Breast epithelium (tissue), 4 donors: Measurements from ENCODE around the gene LRRIQ1. TPM values are rescaled to one million over a fixed set of nuclear protein-coding genes. Genes with fewer than 3 reads are reported as not detected.
"Not testable (repeated sequence)": the region's sequence is repeated elsewhere in the genome, so short reads cannot be mapped to it uniquely, and the experiment has no call there.

Experiments used
- DNase-seq, 2 donors: peaks; one replicate each; pipeline ENCODE4 v3.0.0-alpha.2; 2019; ENCODE audit warnings: low spot score in 2 of 2
- H3K27ac ChIP-seq, 2 donors: fragments of 200-600 bp; sonication (generic) in 1 of 2; one replicate each; pipeline ENCODE4 v1.5.1; 2016 to 2019; ENCODE audit warnings: mild to moderate bottlenecking in 1 of 2
- H3K27me3 ChIP-seq, 2 donors: fragments of 200-600 bp; sonication (generic) in 1 of 2; one replicate each; pipeline versions ENCODE4 v1.5.1 to v1.6.0; 2017 to 2019; ENCODE audit warnings: control low read depth in 1 of 2, mild to moderate bottlenecking in 1 of 2
- H3K36me3 ChIP-seq: fragments of 200-600 bp; one replicate; pipeline ENCODE4 v1.5.1; 2019
- H3K4me1 ChIP-seq, 2 donors: fragments of 200-600 bp; sonication (generic); one replicate each; pipeline ENCODE4 v1.5.1; 2016 to 2019; ENCODE audit warnings: control low read depth in 1 of 2
- H3K4me3 ChIP-seq, 3 donors: fragments of 200-600 bp; sonication (generic); 1 replicate in 2 of 3; 2 replicates in 1 of 3; pipeline ENCODE4 v1.5.1; 2016 to 2019; ENCODE audit warnings: mild to moderate bottlenecking in 3 of 3, moderate library complexity in 2 of 3
- H3K9me3 ChIP-seq, 2 donors: fragments of 200-600 bp; sonication (generic) in 1 of 2; one replicate each; pipeline ENCODE4 v1.5.1; 2016 to 2019; ENCODE audit warnings: control low read depth in 1 of 2
- CTCF ChIP-seq, 3 donors: fragments of 450-650 bp; IDR thresholded peaks; one replicate each; pipeline ENCODE4 v1.5.1; 2016 to 2017; ENCODE audit warnings: antibody characterized with exemption in 3 of 3, mild to moderate bottlenecking in 3 of 3, moderate library complexity in 3 of 3
- POLR2A ChIP-seq: fragments of 450-650 bp; IDR thresholded peaks from one replicate; pipeline ENCODE4 v1.6.1; 2016; ENCODE audit warnings: antibody characterized with exemption, mild to moderate bottlenecking, moderate library complexity
- POLR2AphosphoS5 ChIP-seq, 3 donors: sonication (generic); formaldehyde crosslinking; IDR thresholded peaks; one replicate each; pipeline ENCODE4 v1.6.1; 2017; ENCODE audit warnings: antibody characterized with exemption in 3 of 3
- intact Hi-C: fragments of 100-400 bp; cut with DNase I; formaldehyde crosslinking; loops from one replicate; pipeline ENCODE4 v1.15.1; 2023; ENCODE audit warnings: low total_unique reads
- total RNA-seq, 3 donors: library from RNA; depleted of rRNA; stranded (reverse); fragments of >200 nt; gene quantifications; one replicate each; pipeline ENCODE4 v1.1.0, GENCODE V29; 2016

Gene LRRIQ1
- total RNA-seq, 3 donors from 2014 or later: 0.16 to 1.5 (median 0.66) TPM

- no peaks in the 10 kb centered on the region for H3K36me3 ChIP-seq
- no peak for DNase-seq
- intact Hi-C loops: no loop called here
- H3K27ac ChIP-seq: no peak overlapping the region
- no peak overlapping the region for H3K4me3 ChIP-seq
- TF ChIP-seq POLR2A (no peak), CTCF (IDR thresholded peaks at IDR 0.05) (no peak), POLR2AphosphoS5 (IDR thresholded peaks at IDR 0.05) (no peak)
- no peaks in the 10 kb centered on the region for H3K9me3 ChIP-seq
- H3K27me3 ChIP-seq: no peaks in the 10 kb centered on the region
- H3K4me1 ChIP-seq: no peaks in the 10 kb centered on the region
These were observed 37.8 kb upstream of the LRRIQ1 start for GRCh38 chr12:84998341-84998740.

- no peaks in the 10 kb centered on the region for H3K4me1 ChIP-seq
- H3K27ac ChIP-seq: no peak overlapping the region
- no peaks in the 10 kb centered on the region for H3K9me3 ChIP-seq
- H3K27me3 ChIP-seq: no peaks in the 10 kb centered on the region
- TF ChIP-seq POLR2AphosphoS5 (IDR thresholded peaks at IDR 0.05) (no peak), POLR2A (no peak), CTCF (IDR thresholded peaks at IDR 0.05) (no peak)
- no peak overlapping the region for H3K4me3 ChIP-seq
- no peak for DNase-seq
- H3K36me3 ChIP-seq: no peaks in the 10 kb centered on the region
- intact Hi-C loops: no loop called here
These were observed 35.4 kb upstream of the LRRIQ1 start for GRCh38 chr12:85000729-85001128.

GRCh38 chr12:85002778-85003296 is 33.3 kb upstream of the LRRIQ1 start:
- DNase-seq: no peak
- no peaks in the 10 kb centered on the region for H3K4me1 ChIP-seq
- H3K27ac ChIP-seq: no peak overlapping the region
- H3K27me3 ChIP-seq: no peaks in the 10 kb centered on the region
- no peaks in the 10 kb centered on the region for H3K36me3 ChIP-seq
- TF ChIP-seq CTCF (IDR thresholded peaks at IDR 0.05) (no peak), POLR2A (no peak), POLR2AphosphoS5 (IDR thresholded peaks at IDR 0.05) (no peak)
- no peaks in the 10 kb centered on the region for H3K9me3 ChIP-seq
- intact Hi-C loops: no loop called here
- no peak overlapping the region for H3K4me3 ChIP-seq

- no peak for DNase-seq
- Histone ChIP-seq H3K9me3 (no peaks in the 10 kb centered on the region), H3K27ac (no peak overlapping the region), H3K36me3 (no peaks in the 10 kb centered on the region), H3K4me3 (no peak overlapping the region), H3K27me3 (no peaks in the 10 kb centered on the region), H3K4me1 (no peaks in the 10 kb centered on the region)
- no peak for TF ChIP-seq POLR2AphosphoS5 (IDR thresholded peaks at IDR 0.05)
- no peak for TF ChIP-seq CTCF (IDR thresholded peaks at IDR 0.05)
- TF ChIP-seq POLR2A: no peak
- intact Hi-C loops: no loop called here
These were observed 31.9 kb upstream of the LRRIQ1 start for GRCh38 chr12:85004204-85004603.

GRCh38 chr12:85005047-85005446 is 31.1 kb upstream of the LRRIQ1 start:
- H3K9me3 ChIP-seq, intact Hi-C loops, H3K4me1 ChIP-seq, DNase-seq, H3K4me3 ChIP-seq, H3K27me3 ChIP-seq, H3K27ac ChIP-seq, H3K36me3 ChIP-seq: not testable (repeated sequence)

GRCh38 chr12:85005615-85006014 is 30.5 kb upstream of the LRRIQ1 start:
- TF ChIP-seq POLR2AphosphoS5 (IDR thresholded peaks at IDR 0.05) (no peak), POLR2A (no peak), CTCF (IDR thresholded peaks at IDR 0.05) (no peak)
- Histone ChIP-seq H3K4me3 (no peak overlapping the region), H3K36me3 (no peaks in the 10 kb centered on the region), H3K27me3 (no peaks in the 10 kb centered on the region), H3K9me3 (no peaks in the 10 kb centered on the region), H3K4me1 (no peaks in the 10 kb centered on the region), H3K27ac (no peak overlapping the region)
- no peak for DNase-seq
- intact Hi-C loops: no loop called here
